GM12873 (cell line): Measurements from ENCODE around the gene ZBTB7C.

ENCODE experiments used
- TF ChIP-seq, protein P1 (sequence below): IDR thresholded peaks from 2 replicates; pipeline ENCODE4 v1.5.1; 2012; ENCODE audit warnings: low read depth, mild to moderate bottlenecking, moderate library complexity, low read length, control low read depth; ENCODE audit not compliant: insufficient read depth; ENCODE audit errors: missing control alignments

ZBTB7C gene

DNA sequence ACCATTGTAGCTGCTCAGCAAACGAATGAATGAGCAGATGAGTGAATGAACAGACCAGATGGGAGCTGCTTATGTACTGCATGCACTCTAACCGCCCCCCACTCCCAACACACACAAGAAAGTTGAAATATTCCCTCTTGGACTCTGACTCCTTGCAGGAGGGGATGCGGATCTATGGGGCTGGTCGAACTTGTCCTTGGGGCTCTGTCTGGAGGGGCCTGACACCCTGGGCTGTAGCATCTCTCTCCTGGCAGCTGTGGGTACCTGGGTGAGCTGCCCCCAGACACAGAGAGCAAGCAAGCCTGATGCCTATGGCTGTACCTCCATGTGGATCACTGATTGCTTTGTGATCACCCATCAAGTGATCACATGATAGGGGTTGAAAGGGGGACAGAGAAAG lies 286.4 kb downstream of the ZBTB7C start:
- TF ChIP-seq, protein P1, sequence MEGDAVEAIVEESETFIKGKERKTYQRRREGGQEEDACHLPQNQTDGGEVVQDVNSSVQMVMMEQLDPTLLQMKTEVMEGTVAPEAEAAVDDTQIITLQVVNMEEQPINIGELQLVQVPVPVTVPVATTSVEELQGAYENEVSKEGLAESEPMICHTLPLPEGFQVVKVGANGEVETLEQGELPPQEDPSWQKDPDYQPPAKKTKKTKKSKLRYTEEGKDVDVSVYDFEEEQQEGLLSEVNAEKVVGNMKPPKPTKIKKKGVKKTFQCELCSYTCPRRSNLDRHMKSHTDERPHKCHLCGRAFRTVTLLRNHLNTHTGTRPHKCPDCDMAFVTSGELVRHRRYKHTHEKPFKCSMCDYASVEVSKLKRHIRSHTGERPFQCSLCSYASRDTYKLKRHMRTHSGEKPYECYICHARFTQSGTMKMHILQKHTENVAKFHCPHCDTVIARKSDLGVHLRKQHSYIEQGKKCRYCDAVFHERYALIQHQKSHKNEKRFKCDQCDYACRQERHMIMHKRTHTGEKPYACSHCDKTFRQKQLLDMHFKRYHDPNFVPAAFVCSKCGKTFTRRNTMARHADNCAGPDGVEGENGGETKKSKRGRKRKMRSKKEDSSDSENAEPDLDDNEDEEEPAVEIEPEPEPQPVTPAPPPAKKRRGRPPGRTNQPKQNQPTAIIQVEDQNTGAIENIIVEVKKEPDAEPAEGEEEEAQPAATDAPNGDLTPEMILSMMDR, result no peak

DNA sequence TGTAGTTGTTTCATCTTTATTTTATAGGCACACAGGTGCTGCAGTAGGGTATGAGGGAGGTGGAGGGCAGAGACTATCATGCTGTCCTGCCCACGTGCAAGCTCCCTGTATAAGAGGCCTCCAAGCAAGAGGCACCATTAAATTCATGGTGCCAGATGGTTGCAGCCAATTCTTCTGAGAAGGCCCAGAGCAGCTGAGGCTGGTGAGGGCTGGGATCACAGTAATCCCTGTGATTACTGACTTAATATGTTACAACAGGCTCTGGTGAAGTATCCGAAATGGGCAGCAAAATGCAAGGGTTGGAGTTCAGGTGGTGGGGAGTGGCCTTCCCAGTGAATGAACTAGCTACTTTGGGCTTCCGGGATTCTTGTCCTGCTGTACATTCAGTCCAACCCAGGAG lies 286.8 kb downstream of the ZBTB7C start:
- TF ChIP-seq, protein P1, result no peak

DNA sequence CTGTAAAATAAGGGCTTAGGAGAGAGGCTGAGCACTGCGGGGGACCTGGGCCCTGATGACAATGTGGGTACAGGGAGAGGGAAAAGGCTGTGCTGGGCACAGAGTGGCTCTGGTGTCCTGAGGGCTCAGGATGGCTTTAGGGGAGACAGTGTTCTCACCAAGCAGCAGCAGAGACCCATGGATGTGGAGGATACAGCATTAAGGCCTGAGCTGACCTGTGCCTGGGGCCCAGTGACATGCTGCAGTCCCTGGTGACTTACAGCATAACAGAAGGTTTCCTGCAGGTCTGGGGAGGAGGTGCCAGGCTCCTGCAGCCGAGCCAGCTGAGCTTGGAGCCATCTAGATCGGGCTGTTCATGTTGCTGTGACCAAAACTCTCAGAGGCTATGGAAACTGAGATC lies 287.4 kb downstream of the ZBTB7C start:
- TF ChIP-seq, protein P1, result no peak

DNA sequence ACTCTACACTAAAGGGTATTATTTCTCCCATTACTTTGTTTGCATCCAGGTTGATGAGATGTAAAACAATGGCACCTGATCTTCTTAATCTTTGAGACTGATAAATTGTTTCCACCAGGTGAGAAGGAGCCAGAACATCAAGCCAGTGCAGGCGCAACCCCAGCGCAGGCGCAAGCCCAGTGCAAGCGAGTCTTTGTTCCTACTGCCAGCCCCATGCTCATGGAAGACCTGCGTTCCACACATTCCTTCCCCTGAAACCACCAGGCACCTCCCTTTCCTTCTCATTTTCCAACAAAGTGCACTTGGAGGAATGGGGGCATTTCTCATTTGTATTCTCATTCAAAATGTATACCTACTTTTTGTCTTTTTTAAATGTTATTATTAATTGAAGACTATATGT lies 290.0 kb downstream of the ZBTB7C start:
- TF ChIP-seq, protein P1, result no peak

DNA sequence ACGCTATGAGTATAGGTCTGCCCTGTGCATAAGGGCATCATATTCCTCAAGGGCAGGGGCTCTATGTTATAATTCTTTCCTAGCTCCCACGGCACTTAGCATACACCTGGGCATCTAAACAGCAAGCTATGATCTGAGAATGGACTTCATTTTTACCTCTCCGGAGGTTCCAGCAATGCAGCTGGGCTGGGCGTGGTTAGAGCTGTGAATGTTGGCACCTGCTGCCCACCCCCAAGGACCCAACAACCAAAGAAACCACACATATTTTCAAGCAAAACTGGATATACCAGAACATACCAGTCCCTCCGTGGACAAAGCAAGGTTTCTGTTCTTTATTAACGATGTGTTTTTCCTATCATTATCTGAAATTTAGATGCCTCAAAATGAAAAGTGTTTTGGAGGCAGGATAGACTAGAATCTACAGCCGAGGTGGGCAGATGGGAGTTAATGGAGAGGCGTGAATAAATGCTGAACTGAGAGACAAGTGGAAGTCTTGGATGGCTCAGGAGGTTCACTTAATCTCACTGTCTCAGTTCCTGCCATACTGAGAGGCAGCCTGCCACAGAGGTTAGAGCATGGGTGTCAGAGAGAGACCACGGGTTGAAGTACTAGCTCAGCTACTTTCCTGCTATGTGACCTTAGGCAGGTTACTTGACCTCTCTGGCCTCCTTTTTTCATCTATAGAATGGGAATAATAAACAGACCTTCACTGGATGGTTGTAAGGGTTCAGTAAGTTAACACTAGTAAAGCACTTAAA lies 292.1 kb downstream of the ZBTB7C start:
- TF ChIP-seq, protein P1, result no peak

DNA sequence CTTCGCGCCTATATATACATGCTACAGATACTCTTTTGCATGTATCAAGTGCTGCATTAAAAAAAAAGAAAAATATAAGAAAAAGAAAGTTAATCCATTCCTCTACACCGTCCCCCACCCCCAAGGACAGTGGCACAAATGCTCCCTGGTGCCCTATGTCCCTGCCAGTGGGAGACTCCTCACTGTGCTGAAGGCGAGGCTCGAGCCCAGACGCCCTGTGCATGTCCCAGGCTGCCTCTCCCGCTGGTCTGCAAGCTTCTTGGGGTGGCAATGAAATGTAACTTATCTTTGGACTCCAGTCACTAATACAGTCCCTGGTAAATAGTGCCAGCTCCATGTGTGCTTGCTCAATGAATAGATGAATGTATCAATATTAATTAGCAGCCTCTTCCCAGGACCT lies 293.2 kb downstream of the ZBTB7C start:
- TF ChIP-seq, protein P1, result no peak

DNA sequence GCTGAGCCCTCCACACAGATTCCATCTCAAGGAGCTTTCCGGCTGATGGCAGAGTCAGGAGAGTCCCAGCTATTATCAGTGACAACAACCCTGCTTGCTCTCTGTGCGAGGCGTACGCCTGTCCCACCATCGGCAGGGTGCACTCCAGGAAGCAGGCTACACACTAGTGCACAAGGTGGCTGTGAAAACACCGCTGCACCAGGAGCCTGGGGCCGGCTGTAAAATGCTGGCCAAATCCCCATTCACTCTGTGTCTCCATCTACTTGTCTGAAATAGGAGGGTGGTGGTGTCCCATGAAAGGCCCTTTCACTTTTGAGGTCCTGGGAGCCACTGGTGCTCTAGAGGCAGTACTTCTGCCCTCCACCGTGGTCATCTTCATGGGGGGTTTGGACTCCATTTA lies 295.5 kb downstream of the ZBTB7C start:
- TF ChIP-seq, protein P1, result no peak
